Inferior parietal cortex (tissue), 1 donor: ENCODE results near the gene TIMM50.

Experiments used
- DNase-seq: peaks from one replicate; pipeline ENCODE4 v3.0.0-alpha.2; 2016; ENCODE audit errors: extremely low spot score

Gene TIMM50

DNA sequence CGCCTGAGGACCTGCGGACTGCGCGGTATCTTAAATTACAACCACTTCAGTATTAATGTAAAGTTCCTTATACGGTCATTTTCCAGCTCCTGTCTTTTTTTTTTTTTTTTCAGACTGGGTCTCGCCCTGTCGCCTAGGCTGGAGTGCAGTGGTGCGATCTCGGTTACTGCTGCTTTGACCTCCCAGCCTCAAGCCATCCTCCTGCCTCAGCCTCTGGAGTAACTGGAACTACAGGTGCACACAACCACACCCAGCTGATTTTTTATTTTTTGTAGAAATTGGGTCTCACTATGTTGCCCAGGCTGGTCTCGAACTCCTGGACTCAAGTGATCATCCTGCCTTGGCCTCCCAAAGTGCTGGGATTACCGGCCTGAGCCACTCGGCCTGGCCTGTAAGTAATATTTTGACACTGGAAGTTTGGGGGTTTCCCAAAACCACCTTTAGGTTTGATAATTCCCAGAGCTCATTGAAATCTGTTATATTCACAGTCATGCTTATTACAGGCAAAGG lies 52.4 kb downstream of the TIMM50 start:
- no peak for DNase-seq

DNA sequence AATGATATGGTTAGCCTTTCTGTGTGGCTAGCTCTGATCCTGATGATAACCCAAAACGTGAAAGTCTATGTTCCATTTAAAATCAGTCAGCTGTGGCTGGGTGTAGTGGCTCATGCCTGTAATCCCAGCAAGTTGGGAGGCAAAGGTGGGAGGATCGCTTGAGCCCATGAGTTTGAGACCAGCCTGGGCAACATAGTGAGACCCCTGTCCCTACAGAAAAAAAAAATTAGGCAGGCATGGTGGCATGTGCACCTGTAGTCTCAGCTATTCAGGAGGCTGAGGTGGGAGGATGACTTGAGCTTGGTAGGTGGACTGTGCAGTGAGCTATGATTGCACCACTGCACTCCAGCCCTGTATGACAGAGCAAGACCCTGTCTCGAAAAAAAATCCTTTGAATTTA lies 53.2 kb downstream of the TIMM50 start:
- no peak for DNase-seq

DNA sequence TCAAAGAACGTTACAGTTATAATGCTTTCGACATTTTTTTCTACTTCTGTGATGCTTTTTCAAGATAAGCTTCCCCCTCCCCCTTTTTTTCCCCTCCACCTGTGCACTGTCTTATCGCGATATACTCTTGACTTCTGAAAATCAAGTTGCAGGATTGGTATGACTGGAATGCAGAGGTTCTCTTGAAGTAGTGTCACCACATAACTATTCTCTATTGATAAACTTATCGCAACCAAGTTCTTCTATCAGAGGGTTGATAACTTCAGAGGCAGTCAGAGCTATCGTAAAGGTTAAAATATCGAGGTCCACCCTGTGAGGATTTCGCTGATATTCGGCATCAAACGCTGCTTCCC lies 58.5 kb downstream of the TIMM50 start:
- DNase-seq, result no peak

DNA sequence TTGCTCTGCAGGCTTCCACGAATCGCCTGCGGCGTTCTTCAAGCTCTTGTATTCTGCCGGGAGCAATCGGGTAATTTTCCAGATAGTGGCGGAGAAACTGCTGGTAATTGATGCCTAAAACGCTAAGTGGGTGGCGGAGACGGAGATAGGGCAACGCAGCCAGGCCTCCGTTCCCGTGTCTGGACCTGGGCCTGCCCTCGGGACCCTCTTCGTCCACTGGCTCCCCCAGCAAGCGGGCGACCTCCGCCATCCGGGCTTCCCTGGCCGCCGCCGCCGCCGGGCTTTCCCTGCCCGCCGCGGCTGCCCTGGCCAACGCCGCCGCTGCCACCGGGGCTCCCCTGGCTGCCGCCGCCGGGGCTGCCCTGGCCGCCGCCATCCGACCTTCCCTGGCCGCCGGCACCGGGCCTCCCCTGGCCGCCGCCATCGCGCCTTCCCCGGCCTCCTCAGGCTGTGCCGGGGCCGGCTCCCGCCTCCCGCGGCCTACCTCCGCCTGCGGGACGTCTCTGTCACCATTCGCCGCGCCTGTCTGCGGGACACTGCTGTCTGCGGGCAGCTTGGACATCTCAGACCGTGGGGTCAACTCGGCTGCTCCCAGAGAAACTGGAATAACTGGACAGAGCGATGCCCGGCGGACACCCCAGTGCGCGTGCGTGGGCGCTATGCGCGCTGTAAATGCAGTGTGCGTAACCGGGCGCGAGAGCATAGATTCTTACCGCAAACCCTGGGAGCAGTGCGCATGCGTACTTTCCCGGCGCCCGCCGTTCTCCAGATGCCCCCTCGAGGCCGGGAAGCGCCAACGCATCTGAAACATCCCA lies 59.1 kb downstream of the TIMM50 start, which contains the start of gene EID2:
Gene EID2, minus strand, starts transcription at position 644 of the 815 bp plus-strand sequence. Its CDS starts 82 bp downstream, at position 562.
- DNase-seq, result peak; percentile 96

DNA sequence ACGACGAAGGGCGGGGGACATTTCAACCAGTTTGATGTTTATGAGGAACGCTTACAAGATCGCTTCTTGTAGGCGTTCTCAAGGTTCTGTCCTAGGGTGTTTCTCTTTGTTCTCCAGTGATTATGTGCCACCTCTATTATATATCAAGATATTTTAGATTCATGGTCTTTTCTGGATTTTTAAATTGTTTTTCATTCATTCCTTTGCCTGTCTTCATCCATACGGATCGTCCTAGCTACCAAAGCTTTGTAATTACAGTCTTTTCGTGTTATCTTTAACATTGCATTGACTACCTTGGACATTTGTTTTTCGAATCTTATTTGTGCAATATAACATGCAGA lies 59.7 kb downstream of the TIMM50 start:
- DNase-seq, result no peak
